GM18870 (cell line): ENCODE data around the gene PCED1B.
"Not testable (repeated sequence)": the region's sequence is repeated elsewhere in the genome, so short reads cannot be mapped to it uniquely, and the experiment has no call there.

Source experiments
- ATAC-seq: cut with Tn5 transposase; IDR thresholded peaks from one replicate; pipeline ENCODE4 v1.9.1; 2021; ENCODE audit warnings: moderate library complexity; ENCODE audit not compliant: unreplicated experiment

Gene PCED1B

DNA sequence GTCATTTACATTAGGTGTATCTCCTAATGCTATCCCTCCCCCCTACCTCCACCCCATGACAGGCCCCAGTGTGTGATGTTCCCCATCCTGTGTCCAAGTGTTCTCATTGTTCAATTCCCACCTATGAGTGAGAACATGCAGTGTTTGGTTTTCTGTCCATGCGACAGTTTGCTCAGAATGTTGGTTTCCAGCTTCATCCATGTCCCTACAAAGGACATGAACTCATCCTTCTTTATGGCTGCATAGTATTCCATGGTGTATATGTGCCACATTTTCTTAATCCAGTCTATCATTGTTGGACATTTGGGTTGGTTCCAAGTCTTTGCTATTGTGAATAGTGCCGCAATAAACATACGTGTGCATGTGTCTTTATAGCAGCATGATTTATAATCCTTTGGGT lies 37.9 kb downstream of the PCED1B start:
- ATAC-seq, result not testable (repeated sequence)

DNA sequence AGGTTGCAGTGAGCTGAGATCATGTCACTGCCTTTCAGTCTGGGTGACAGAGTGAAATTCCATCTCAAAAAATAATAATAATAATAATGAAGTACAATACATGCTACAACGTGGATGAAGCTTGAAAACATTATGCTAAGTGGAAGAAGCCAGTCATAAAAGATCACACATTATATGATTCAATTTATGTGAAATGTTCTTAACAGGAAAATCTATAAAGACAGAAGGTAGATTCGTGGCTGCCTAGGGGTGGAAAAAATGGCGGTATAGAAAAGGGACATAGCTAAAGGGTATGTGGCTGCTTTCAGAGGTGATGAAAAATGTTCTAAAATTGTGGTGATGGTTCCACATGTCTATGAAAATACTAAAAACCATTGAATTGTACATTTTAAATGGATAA lies 41.3 kb downstream of the PCED1B start:
- no peak for ATAC-seq

DNA sequence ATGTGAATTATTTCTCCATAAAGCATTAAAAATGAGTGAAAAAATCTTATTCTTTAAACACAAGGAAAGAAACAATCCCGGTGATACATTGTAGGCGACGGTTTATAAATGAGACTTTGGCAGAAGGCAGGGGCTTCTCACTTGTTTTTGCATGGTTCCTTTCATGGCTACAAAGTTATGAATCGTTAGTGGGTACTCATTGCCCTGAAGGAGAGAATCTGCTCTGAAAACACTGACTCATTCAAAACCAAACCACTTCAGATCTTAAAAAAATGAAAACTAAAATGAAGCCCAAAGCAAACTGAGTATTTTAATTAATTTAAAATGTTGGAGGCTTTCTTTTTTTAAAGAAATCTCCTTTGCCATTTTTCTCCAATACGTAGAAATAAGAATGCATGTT lies 41.7 kb downstream of the PCED1B start:
- no peak for ATAC-seq

DNA sequence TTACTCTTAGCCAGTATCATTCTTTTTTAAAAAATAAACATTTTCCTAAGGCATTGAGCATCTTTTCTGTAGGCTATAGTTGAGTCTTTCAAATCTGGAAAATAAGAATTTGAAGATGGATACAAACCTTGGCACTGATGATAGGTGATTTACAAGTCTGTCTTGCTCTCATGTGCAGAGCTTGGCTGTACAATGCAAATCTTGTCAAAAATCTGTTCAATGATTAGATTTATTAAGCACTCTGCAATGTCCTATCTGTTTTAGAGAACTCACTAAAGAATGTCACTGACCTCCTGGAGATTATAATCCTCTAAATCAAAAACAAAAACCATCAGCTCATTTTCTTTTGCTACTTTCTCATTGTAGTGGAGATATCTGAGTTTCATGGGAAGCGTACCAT lies 43.2 kb downstream of the PCED1B start:
- no peak for ATAC-seq

DNA sequence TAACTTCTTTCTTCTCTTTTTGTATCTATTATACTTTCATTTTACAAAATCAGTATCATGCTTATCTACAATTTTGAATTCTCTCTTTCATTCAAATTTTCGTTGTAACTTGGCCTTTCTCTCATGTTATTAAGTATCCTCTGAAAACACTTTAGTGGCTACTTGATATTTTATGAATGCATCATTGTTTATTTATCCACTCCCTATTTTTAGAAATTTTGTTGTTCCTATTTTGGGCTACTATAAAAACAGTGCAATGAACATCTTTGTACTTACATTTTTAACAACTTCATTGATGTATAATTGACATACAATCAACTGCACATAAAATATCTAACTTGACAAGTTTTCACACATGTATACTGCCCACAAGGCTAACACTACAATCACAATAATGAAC lies 44.3 kb downstream of the PCED1B start:
- no peak for ATAC-seq

DNA sequence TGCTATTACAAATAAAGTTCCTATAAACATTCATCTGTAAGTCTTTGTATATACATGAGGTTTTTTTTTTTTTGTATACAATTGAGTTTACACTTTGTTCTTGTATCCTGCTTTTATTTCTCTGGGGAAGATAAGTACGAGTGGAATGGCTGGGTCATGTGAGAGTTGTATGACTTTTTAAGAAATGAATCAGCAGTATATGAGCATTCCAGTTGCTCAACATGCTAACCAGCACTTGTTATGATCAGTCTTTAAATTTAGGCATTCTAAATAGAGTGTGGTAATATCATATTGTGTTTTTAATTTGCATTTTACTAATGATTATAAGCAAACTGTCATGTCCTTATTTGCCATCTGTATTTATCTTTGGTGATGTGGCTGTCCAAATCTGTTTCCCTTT lies 45.0 kb downstream of the PCED1B start:
- ATAC-seq, result no peak

DNA sequence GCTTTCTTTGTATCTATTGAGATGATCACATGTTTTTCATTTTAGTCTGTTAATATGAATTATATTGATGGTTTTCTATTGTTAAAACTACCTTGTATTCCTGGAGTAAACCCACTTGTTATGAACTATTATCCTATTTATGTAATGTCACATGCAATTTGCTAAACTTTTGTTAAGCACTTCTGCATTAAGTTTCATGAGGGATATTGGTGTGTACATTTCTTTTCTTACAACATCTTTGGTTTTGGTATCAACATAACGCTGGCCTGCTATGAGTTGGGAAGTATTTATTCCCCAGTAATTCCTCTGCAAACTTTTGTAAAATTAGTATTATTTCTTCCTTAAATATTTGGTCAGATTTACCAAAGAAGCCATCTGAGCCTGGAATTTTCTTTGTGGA lies 46.8 kb downstream of the PCED1B start:
- no peak for ATAC-seq

DNA sequence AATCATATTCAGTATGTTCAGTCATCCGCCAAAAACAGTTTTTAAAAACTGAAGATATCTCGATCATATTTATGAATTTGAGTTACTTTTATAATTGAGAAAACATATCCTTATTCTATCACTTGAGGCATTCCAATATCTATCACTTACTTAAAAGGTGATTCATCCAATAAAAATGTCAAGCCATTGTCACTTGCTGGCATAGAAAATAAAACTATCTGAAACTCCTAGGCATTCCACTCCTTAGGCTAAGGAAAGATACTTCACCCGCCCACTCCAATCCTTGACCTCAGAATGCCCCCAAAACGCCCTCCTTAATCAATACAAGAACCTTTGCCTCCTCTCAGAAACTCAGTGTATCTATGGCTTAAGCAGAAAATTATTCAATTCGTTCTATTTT lies 51.6 kb downstream of the PCED1B start:
- no peak for ATAC-seq

DNA sequence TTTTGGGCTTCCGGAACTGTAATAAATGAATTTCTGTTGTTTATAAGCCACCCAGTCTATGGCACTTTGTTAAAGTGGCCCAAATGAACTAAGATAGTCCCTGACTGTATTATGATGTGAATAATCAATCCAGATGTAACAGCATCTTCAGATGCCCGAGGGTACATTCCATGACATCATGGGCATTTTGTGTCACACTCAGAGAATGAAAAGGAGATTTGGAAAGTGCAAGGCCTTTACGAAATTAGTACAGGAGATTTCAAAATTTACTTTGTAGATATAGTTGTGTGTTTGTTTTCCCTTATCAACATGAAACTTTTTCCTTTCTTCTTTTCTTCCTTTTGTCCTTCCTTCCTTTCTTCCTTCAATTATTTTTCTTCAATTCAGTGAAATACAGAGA lies 54.6 kb downstream of the PCED1B start:
- ATAC-seq, result no peak

DNA sequence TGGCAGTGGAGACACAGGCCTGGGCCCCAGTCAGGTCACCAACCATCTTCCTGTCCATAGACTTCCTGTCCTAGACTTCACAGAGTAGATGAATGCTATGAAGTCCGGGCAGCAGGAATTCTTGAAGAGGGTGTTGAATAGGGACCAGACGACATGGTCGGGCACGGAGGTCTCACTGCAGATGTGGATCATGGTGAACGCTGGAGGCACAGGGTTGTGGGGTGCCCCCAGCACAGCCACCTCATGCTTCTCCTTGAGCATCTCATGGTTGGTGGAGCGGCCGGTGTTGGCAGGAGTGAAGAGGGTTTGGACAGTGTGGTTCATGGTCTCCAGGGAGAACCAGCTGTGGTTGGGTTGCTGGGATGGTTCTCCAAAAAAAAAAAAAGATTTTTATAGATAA lies 56.2 kb downstream of the PCED1B start:
- ATAC-seq, result no peak

DNA sequence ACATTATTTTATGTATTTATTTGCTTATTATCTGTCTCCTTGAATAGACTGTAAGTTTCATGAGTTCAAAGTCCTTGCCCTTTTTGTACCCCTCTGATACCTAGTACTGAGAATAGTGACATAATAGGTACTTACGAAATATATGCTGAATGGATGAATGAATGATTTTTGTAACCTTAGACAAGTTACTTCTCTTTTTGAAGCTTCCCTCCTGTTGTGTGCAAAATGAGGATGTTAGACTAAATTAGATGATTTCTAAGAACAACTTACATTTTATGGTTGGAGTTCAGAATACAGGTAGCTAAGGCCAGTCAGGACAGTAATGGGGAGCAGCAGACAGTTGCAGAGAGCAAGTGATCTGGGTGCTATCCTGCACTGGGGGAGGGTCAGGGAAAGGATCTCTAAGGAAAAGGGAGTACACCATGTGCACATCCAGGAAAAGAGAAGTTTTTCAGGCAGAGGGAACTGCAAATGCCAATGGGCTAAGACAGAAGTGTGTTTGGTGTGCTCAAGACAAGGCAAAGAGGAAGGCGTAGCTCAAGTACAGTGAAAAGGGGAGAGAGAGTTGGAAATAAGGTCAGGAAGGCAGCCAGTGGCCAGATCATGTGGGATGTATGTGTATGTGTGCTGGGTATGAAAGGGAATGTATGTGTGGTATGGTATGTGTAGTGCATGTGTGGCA lies 59.7 kb downstream of the PCED1B start:
- ATAC-seq, result no peak

DNA sequence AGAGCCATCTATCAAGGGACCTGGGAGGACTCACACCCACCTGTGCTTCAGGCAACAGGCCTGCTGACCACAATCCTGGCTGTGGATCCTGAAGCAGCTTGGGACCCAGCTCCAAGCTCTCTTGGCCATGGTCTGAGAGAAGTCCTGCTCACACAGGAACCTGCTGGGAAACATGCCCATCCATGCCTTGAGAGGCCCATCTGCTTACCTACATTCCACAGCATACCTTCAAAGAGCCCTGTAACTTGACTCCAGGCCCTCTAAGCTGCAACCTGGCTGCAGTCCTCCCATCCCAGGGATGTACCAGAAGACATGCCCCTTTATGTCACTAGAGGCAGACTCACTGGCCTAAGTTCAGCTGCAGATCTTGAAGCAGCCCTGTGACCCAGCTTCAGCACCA lies 62.0 kb downstream of the PCED1B start:
- no peak for ATAC-seq

DNA sequence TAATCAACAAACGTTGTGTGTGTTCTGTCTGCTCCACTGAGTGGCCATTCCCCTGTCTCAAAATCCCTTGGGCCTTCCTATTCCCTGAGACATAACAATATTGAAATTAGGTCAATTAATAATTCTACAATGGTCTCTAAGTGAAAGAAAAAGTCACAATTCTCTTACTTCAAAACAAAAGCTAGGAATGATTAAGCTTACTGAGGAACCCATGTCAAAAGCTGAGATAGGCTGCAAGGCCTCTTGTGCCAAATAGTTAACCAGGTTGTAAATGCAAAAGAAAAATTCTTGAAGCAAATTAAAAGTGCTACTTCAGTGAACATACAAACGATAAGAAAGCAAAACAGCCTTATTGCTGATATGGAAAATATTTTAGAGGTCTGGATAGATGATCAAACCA lies 65.3 kb downstream of the PCED1B start:
- no peak for ATAC-seq

DNA sequence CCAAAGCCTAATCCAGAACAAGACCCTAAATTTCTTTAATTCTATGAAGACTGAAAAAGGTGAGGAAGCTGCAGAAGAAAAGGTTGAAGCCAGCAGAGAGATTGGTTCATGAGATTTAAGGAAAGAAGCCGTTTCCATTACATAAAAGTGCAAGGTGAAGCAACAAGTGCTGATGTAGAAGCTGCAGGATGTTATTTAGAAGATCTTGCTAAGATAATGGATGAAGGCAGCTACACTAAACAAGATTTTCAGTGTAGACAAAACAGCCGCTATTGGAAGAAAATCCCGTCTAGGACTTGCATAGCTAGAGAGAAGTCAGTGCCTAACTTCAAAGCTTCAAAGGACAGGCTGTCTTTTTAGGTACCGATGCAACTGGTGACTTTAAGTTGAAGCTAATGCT lies 65.8 kb downstream of the PCED1B start:
- no peak for ATAC-seq

DNA sequence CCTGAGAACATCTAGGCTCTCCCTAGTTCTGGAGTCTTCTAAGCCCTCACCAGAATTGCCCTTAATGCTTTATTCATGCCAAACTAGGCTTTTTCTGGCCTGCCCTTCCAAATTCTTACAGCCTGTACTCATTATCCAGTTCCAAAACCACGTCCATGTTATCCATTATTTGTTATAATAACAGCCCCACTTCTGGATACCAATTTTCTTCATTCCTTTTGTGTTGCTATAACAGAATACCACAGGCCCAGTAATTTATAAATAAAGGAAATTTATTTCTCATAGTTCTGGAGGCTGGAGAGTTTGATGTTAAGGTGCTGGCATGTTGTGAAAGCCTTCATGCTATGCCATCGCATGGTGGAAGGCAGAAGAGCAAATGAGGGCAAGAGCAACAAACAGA lies 68.3 kb downstream of the PCED1B start:
- ATAC-seq, result no peak

DNA sequence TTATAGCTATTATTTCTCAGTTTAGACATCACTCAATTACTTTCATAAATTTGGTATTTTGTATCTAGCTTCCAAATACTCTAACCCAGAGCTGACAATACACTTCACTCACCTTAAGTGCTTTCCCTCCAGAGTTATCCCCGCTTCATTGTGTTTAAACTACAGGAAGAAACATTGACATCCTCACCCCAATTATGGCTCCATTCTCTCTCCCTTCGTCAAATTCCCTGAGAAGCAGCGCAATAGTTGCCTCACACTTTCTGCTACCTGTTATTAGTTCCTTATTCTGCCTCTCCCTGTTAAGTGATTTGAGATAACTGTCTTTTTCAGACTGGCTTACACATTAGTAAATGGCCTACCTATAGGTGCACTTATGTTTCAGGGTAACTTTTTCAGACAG lies 69.7 kb downstream of the PCED1B start:
- no peak for ATAC-seq

DNA sequence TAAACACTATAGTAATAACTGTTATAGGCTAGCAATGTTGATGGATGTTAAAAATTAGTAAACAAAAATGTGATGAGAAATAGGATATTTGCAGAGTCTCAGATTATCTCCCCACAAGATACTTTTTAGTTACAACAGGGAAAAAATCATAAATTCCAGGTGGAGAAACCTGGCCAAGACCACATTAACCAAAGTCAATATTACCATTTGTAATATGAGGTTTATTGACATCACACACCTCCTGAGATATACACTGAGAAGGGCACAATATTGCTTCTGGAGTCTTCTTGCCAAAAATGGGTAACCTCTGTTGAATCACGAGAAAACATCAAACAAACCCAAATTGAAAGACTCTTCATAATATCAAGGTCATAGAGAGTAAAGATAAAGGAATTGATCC lies 72.7 kb downstream of the PCED1B start:
- no peak for ATAC-seq

DNA sequence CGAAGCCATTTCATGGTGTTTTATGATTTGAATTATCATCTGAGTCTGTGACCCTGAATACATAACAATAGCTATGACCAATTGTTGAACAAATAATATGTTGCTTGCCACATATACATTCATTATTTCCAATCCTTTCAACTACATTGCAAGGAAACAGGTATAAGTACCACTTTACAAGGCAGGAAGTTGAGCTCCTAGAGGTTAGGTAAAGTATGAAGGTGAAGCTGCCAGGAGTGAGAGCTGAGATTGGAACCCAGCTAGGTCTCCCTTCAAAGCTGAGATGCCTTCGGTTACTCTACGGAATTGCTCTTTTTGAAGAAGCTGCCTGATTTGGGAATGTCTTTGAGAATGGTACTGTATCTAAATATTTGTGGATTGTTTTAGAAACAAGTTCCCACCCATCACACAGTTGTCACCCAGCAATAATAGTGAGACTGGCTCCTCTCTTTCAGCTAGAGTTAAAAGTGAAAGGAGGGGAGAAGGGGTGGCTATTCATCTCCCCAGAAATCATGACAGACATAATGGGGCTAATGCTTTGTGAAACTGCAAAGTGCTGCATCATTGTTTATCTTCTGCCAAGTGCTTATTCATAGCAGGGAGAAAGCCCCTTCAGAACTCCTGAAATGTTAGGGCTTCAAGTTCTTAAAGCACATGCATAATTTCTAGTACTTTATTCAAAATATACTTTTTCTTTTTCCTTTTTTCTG lies 76.2 kb downstream of the PCED1B start:
- ATAC-seq, result no peak

DNA sequence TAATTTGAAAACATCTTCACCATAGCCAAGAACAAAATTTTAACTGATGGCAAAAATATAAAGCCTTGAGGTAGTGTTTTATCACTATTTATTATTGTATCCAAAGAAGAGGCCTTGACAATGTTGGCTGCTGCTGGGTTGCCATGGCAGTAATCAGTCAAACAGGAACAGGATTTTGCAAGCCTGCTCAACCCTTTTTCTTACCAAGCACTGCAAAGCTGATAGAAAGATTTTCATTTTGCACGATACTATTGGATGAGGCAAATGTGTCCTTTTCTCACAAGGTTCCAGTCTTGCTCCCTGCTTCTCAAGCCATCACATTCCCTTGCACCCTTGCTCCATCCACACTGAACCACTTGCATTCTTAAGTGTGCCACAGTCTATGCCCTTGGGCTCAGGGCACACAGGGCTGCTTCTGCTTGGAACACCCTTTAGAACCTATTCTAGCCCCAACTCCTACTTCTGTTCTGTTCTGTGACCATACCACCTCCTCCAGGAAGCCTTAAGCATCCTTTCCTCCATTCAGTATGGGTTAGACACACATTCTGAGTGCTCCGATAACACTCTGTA lies 76.8 kb downstream of the PCED1B start:
- no peak for ATAC-seq

DNA sequence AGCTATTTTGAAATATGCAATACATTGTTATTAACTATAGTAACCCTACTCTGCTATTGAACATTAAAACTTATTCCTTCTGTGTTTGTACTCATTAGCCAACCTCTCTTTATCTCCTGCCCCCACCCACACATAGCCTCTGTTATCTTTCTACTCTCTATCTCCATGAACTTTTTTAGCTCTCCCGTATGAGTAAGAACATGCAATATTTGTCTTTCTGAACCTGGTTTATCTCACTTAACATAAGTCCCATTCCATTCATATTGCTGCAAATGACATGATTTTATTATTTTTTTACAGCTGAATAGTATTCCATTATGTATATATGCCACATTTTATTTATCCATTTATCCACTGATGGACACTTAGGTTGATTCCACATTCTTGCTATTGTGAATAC lies 79.4 kb downstream of the PCED1B start:
- ATAC-seq, result no peak

DNA sequence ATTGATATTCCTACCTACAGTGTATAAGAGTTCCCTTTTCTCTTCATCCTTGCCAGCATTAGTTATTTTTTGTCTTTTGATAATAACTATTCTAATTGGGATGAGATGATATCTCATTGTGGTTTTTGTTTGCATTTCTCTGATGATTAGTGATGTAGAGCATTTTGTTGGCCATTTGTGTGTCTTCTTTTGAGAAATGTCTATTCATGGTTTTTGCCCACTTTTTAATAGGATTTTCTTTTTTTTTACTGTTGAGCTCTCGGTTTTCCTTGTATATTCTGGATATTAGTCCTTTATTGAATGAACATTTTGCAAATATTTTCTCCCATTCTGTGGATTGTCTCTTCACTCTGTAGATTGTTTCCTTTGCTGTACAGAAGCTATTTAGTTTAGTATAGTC lies 79.9 kb downstream of the PCED1B start:
- no peak for ATAC-seq
